ENCODE data around the gene ACTG1. TPM values are rescaled to one million over a fixed set of nuclear protein-coding genes. Genes with fewer than 3 reads are reported as not detected.

ACTG1 gene
- total and polyA plus RNA-seq, 9 of the 15 experiments (the other 6 are each of a cell fraction or from before 2014, with no cell fraction given), result 224 to 1,775 (median 568) TPM

DNA sequence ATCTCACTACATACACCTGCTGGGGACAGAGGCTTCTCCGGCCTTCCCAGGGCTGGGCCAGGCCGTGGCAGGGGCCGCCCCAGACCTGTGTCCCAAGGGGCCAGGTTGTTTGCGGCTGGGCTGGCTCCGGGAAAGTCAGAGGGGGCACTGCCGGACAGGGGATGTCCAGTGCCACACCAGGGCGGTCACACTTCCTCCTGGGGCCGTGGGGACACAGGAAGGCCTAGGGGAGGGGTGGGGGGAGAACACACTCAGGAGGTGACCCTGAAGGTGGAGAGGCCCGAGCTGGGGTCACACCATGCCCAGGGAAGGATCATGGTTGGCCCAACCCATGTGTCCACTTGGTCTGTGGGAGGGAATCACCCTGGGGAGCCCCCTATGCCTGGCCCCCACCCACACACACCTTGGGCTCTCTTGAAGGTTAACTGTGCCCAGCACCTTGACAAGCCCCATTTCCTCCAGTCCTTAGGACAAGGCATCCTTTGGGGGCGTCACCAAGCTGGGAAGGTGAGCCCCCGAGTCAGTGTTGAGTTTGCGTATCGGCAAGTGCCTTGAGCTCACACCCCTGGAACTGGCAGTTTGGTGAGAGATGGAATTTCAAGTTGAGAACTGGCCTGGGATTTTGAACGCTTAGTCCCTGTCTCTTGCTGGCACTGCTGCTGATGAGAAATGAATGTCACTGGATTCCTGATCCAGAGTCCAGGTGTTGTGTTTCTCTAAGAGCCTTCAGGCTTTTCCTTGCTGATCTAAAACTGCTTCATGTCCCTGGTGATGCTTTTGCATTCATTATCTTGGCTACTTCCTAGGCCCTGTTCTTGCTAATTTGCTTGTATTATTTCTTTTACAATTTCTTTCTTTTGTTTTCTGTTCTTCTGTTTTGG lies 7.7 kb upstream of the ACTG1 start (continued):
- TF ChIP-seq, protein P1, sequence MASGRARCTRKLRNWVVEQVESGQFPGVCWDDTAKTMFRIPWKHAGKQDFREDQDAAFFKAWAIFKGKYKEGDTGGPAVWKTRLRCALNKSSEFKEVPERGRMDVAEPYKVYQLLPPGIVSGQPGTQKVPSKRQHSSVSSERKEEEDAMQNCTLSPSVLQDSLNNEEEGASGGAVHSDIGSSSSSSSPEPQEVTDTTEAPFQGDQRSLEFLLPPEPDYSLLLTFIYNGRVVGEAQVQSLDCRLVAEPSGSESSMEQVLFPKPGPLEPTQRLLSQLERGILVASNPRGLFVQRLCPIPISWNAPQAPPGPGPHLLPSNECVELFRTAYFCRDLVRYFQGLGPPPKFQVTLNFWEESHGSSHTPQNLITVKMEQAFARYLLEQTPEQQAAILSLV (tag; IDR thresholded peaks at IDR 0.05), result no peak

DNA sequence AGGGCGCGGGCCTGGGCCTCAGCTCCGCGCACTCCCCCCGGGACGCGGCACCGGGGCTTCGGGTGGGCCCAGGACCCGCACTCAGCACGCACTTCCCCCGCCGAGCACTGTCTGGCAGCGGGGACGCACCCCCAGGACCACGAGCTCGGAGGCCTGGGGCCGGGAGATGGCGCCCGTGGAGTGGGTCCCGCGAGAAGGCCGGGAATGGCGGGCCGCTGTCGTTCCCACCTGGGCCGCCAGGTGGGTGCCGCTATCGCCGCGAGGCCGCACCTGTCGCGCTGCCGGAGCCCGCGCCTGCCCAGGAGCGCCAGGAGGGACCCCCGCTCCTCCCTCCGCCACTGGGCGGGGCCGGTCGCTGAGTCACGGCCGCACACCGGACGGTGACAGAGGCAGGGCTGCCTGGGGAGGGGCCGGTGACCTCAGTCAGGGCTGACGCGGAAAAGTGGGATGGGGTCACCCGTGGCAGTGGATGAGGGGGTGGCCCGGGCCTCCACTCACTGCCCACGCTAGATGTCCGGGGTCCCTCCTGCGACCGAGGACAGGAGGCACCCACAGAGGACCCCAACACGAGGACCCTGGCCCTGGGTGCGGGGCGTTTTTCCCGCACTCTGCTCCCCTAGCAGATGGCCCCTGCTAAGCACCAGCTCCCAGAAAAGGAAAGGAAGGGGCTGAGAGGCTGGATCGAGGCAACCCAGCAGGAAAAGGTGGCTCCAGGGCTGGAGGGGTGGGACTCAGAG lies 6.9 kb upstream of the ACTG1 start:
- Histone ChIP-seq H3K27me3 (ENCODE audit: control insufficient read depth in 2 of 2, insufficient read depth in 2 of 2, low read length in 2 of 2) (peaks cover 0 to 5% of the 10 kb centered on the region in 2 experiments; a peak in 1 of 5 replicates), H4K20me1 (replicated peaks; ENCODE audit: control insufficient read depth, insufficient read depth, low read length) (no peaks in the 10 kb centered on the region), H2AFZ (ENCODE audit: low read depth, low read length) (peak overlapping the region; percentile 88), H3K9me1 (ENCODE audit: control insufficient read depth, insufficient read depth, low read length) (no peaks in the 10 kb centered on the region), H3K27ac (ENCODE audit: extremely low read depth, low read depth, low read length) (peak overlapping the region; percentile 67; the same call in 2 of the 3 replicates), H3K36me3 (ENCODE audit: control insufficient read depth, insufficient read depth, low read length) (no peaks in the 10 kb centered on the region), H3K4me3 (peak overlapping the region; percentile 46), H3K4me2 (ENCODE audit: insufficient read depth, low read length) (peak overlapping the region; percentile 74), H3K9me3 (replicated peaks; ENCODE audit: control insufficient read depth, insufficient read depth, low read depth, low read length) (no peaks in the 10 kb centered on the region), H3K4me1 (replicated peaks in 1 of 2; ENCODE audit: control insufficient read depth in 2 of 2, insufficient read depth in 2 of 2, low read length in 2 of 2) (peaks cover 5 to 71% of the 10 kb centered on the region in 2 experiments; a peak in 4 of 5 replicates), H3K79me2 (ENCODE audit: control insufficient read depth, insufficient read depth, low read length) (no peaks in the 10 kb centered on the region), H3K9ac (ENCODE audit: insufficient read depth in 1 of 2, low read depth in 2 of 2, low read length in 2 of 2) (peak overlapping the region; percentile 74 to 89)
- 4% methylated on average over 44 of the region's 61 CpGs for whole genome bisulfite sequencing (ENCODE audit: insufficient coverage, low coverage, missing lambda C conversion rate)
- in situ Hi-C loops (cut with MboI), result no loop called here
- FAIRE-seq (peak; percentile 26), DNase-seq (ENCODE audit: extremely low read depth in 1 of 4, low spot score in 3 of 4) (peak; percentile 83 to 91 (median 86)), ATAC-seq (peak; percentile 90)
- intact Hi-C loops (cut with micrococcal nuclease), result loop anchor here (5.0 kb wide), 1 partner anchor 37 kb away; no protein-coding TSS in a partner anchor
- POLR2A ChIA-PET, result interaction anchor here (0.5 to 2.3 kb wide), 9 partner anchors 9 to 1128 kb away, joined by 3 to 12 read pairs (median 3); no protein-coding TSS in a partner anchor
- BruUV-seq (replicated peaks), result no TSS peak
- CTCF ChIA-PET (ENCODE audit: low intra/inter-chr PET ratio), result interaction anchor here (0.8 kb wide), 1 partner anchor 35 kb away, joined by 5 read pairs; no protein-coding TSS in a partner anchor
- 0 out of 2 replicates have a peak, but pooled peaks have one; percentile 43 for TF ChIP-seq BRD4 (IDR thresholded peaks at IDR 0.05)
- TF ChIP-seq HSF4 (CRISPR knock-in tag; IDR thresholded peaks at IDR 0.05; ENCODE audit: borderline replicate concordance), result no peak
- TF ChIP-seq, protein P2, sequence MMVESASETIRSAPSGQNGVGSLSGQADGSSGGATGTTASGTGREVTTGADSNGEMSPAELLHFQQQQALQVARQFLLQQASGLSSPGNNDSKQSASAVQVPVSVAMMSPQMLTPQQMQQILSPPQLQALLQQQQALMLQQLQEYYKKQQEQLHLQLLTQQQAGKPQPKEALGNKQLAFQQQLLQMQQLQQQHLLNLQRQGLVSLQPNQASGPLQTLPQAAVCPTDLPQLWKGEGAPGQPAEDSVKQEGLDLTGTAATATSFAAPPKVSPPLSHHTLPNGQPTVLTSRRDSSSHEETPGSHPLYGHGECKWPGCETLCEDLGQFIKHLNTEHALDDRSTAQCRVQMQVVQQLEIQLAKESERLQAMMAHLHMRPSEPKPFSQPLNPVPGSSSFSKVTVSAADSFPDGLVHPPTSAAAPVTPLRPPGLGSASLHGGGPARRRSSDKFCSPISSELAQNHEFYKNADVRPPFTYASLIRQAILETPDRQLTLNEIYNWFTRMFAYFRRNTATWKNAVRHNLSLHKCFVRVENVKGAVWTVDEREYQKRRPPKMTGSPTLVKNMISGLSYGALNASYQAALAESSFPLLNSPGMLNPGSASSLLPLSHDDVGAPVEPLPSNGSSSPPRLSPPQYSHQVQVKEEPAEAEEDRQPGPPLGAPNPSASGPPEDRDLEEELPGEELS (CRISPR knock-in tag; IDR thresholded peaks at IDR 0.05; ENCODE audit: borderline replicate concordance), result peak; percentile 58; the same call in 1 of the 2 replicates
- TF ChIP-seq, protein P3, sequence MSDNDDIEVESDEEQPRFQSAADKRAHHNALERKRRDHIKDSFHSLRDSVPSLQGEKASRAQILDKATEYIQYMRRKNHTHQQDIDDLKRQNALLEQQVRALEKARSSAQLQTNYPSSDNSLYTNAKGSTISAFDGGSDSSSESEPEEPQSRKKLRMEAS (CRISPR knock-in tag; IDR thresholded peaks at IDR 0.05), result peak; percentile 56; the same call in 1 of the 2 replicates
- TF ChIP-seq, protein P4, sequence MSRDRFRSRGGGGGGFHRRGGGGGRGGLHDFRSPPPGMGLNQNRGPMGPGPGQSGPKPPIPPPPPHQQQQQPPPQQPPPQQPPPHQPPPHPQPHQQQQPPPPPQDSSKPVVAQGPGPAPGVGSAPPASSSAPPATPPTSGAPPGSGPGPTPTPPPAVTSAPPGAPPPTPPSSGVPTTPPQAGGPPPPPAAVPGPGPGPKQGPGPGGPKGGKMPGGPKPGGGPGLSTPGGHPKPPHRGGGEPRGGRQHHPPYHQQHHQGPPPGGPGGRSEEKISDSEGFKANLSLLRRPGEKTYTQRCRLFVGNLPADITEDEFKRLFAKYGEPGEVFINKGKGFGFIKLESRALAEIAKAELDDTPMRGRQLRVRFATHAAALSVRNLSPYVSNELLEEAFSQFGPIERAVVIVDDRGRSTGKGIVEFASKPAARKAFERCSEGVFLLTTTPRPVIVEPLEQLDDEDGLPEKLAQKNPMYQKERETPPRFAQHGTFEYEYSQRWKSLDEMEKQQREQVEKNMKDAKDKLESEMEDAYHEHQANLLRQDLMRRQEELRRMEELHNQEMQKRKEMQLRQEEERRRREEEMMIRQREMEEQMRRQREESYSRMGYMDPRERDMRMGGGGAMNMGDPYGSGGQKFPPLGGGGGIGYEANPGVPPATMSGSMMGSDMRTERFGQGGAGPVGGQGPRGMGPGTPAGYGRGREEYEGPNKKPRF (IDR thresholded peaks at IDR 0.05; ENCODE audit: low read depth, low read length), result no peak
- TF ChIP-seq YBX1 (IDR thresholded peaks at IDR 0.05), result no peak
- no peak for TF ChIP-seq FOXJ2 (tag; IDR thresholded peaks at IDR 0.05)
- TF ChIP-seq ZNF316 (IDR thresholded peaks at IDR 0.05), result peak; percentile 61
- no peak for TF ChIP-seq POLR2B (IDR thresholded peaks at IDR 0.05; ENCODE audit: low read depth, partially characterized antibody)
- TF ChIP-seq CTBP1 (IDR thresholded peaks at IDR 0.05; ENCODE audit: borderline replicate concordance), result peak; percentile 89
- TF ChIP-seq ZBTB7A (IDR thresholded peaks at IDR 0.05; ENCODE audit: borderline replicate concordance, control insufficient read depth, low read depth, low read length), result peak; percentile 83

All from K562 (cell line).